Fibroblast of skin of right biceps (primary cell): ENCODE data around the gene PLPPR5.
A peak's percentile ranks its signal among the peaks of the same experiment; 100 is the strongest.
"Not testable (repeated sequence)": the region's sequence is repeated elsewhere in the genome, so short reads cannot be mapped to it uniquely, and the experiment has no call there.

ENCODE experiments used
- DNase-seq: peaks from one replicate; pipeline ENCODE4 v3.0.0-alpha.2; 2013

The PLPPR5 gene, protein sequence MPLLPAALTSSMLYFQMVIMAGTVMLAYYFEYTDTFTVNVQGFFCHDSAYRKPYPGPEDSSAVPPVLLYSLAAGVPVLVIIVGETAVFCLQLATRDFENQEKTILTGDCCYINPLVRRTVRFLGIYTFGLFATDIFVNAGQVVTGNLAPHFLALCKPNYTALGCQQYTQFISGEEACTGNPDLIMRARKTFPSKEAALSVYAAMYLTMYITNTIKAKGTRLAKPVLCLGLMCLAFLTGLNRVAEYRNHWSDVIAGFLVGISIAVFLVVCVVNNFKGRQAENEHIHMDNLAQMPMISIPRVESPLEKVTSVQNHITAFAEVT

GRCh38 chr1:99004861-99005442 lies at the start of gene PLPPR5:
Gene PLPPR5, minus strand, starts transcription at chr1:99004861. Its CDS starts 190 bp downstream, at chr1:99004671.
- DNase-seq: peak; percentile 11

DNA sequence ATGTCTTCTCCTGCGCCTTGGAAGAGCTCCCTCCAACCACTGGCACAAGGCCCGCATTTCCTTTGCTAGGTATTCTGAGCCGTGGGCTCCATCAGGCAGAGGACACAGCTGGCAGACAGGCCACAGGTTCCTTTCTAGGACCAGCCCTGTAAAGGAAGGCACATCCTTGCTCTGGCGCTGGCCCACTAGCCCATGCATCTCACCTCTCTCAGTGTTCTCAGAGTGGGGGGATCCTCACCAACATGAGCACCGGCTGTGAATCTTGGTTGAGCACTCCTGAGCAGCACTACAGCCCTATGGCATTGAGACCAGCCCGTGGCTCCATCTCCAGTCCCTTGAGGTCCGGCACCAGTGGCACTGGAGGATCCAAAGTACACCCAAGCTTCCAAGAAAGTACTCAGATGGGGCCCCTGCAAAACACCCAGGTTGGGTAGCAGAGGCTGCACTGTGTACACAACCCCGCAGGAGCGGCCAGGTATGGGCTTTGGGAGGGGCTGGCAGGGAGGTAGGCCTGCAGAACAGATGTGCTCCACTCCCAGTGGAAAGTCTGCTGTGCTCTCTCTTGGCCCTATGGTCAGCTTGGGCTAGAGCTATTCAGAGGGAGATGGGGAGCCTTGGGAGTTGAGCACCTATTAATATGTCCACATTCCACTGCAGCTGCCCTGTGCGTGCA lies 47.1 kb upstream of the PLPPR5 start:
- DNase-seq: no peak

- DNase-seq: no peak
Measured at GRCh38 chr1:99049745-99050144, 45.1 kb upstream of the PLPPR5 start.

DNA sequence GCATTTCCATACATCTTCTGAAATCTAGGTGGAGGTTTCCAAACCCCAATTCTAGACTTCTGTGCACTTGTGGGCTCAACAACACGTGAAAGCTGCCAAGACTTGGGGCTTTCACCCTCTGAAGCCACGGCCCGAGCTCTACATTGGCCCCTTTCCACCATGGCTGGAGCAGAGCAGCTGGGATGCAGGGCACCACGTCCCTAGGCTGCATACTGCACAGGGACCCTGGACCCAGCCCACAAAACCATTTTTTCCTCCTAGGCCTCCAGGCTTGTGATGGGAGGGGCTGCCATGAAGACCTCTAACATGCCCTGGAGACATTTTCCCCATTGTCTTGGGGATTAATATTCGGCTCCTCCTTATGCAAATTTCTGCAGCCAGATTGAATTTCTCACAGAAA lies 32.1 kb upstream of the PLPPR5 start:
- not testable (repeated sequence) for DNase-seq

DNA sequence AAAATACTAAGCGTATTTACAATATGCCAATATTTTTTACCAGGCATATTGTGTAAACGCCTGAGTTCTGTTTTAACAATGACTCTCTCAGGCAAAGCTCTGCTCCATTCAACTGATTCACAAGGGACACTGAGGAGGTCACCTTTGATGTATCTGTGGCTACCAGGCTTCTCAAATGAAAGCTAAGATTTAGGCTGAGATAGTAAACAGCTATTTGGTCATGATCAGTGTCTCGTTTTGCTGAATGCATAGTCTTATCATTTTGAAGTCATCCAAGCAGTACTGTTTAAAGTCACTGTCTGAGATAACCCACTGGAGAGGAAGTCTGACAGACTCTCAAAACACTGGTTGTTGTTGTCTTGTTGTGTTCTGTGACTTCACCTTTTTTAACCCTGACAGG lies 13.7 kb upstream of the PLPPR5 start:
- DNase-seq: no peak

GRCh38 chr1:99017655-99018054 lies 13.0 kb upstream of the PLPPR5 start:
- no peak for DNase-seq

DNA sequence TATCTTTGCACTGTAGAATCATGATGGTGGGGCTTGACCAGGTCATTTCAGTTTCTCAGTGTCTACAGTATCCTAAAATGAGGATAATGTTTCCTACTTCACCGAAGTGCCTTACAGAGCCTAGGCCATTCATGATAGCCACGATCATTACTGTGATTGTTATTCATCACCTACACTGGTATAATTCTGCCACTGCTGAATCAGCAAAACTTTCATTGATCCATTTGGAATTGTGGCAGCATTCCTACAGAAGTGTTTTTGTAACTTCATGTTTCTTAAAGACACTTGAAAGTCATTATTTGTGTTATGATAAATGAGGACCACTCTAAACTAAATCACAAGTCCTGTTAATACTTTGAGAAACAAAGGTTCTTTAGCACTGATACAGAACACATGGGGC lies 6.0 kb upstream of the PLPPR5 start:
- DNase-seq: no peak

GRCh38 chr1:99007366-99007765 lies 2.7 kb upstream of the PLPPR5 start:
- no peak for DNase-seq

- no peak for DNase-seq
Measured at GRCh38 chr1:99005537-99005942, 879 bp upstream of the PLPPR5 start.

DNA sequence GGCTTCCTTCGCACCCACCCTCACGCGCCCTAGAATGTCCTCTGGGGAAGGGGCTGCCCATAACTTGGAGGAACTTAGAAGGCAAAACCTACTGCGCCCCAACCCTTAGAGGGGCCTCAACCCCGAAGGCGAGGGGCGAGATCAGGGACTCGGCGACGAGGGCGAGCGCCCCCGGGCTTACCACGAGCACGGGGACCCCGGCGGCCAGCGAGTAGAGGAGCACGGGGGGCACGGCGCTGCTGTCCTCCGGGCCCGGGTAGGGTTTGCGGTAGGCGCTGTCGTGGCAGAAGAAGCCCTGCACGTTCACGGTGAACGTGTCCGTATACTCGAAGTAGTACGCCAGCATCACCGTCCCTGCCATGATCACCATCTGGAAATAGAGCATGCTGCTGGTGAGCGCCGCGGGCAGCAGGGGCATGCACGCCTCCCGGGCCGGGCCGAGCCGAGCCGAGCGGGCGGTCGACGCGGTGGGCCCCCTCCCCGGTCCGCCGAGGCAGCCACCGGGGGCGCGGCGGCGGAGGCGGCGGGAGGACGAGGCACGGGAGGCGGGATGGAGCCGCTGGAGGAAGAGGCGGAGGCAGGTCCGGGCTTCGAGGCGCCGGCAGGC lies 304 bp downstream of the PLPPR5 start:
- DNase-seq: peak; percentile 29

DNA sequence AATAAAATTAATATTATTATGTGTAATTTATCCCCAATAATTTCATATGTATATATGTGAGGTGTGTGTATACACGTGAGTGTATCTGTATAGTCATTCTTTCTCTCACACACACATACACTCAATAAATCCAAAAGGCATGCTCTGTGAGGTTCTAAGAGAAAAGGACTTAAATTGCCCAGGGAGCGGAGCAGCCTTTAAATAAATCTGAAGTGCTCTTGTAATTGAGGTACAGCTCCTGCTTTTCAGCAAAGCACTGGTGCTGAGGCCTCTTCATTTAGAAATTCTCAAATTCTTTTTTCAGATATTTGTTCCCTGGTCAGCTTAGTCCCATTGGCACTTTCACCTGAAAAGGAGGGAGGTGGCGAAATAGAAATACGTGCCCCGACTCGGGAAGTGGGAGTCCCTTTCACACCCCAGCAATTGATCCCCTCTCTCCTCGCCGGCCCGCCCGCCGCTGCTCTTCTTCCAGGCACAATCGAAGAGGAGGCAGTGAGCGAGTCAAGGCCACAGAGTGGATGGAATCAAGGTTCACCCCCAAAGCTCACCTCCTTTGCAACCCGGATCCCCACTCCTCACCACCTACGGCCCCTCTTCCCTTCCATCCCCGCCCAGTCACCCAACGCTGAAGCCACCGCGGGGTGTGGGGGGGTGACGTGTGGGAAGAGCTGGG lies 944 bp downstream of the PLPPR5 start:
- no peak for DNase-seq

- no peak for DNase-seq
Measured at GRCh38 chr1:98992844-98993243, 11.8 kb downstream of the PLPPR5 start.

DNA sequence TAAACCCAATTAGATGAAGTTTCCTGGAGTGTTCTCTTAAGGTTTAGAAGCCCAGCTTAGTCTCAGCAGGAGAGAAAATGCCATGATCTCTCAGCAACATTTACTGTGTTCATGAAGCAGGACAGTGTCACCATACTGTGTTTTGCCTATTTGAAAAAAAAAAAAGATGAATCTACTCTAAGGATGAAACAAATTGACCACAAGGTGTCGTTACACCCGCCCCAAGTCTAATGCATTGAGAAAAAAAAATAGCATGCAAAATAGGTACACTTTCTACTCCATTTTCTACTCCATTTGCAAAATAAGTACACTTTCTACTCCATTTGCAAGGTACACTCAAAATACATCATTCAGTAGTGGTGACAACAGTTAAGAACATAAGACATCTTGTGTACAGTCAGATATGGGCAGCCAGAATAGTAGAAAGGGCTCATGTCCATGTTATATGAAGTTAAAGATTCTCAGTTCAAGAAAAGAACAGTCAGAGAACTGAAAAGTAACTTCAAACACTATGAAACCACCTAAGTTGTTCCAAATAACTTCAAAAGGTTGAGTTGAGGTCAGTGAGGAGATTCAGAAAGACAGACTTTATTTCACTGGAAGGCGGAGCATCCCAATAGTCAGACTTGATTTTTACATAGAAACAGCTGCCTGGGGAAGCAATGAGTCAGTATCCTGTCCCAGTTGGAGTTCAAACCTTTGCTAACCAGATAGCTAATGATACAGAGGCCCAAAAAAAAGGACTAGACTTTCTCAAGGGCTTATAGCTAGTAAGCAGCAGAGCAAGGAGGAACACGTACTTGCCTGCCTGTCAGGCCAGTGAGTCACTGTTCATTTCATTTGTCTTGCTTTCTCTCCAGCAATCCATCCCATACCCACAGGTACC lies 13.3 kb downstream of the PLPPR5 start:
- peak; percentile 92 for DNase-seq

- no peak for DNase-seq
Measured at GRCh38 chr1:98989556-98989907, 15.1 kb downstream of the PLPPR5 start.

DNA sequence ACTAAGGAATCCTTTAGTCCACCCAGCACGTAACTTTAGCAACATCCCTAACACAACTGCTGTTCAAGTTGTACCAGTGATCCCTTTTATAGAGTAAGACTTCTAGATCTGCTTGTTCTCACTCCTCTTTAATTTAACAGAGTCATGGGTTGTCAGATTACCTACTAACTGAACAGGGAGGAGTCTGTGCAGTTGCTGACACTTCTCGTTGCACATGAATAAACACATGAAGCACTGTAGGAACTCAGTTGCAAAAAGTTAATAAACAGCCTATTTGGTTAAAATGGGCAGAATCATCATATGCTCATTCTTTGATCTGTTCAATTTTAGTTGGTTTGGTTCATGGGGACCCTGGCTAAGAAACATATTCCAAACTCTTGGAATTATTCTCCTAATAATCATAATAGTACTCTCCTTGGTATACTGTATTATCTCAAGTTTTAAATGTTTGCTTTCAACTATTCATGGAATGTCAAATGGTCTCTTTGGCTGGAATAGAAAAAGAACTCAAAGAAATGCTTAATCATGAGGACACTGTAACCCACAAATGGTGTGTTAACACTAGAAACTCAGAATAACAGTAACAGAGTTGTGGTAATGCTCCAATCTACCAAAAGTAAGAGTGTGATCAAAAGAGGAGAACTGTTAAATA lies 15.6 kb downstream of the PLPPR5 start:
- peak; percentile 44 for DNase-seq

- no peak for DNase-seq
Measured at GRCh38 chr1:98985687-98986086, 19.0 kb downstream of the PLPPR5 start.

GRCh38 chr1:98981917-98982513 lies 22.6 kb downstream of the PLPPR5 start:
- DNase-seq: peak; percentile 78

GRCh38 chr1:98979463-98979862 lies 25.2 kb downstream of the PLPPR5 start:
- no peak for DNase-seq

DNA sequence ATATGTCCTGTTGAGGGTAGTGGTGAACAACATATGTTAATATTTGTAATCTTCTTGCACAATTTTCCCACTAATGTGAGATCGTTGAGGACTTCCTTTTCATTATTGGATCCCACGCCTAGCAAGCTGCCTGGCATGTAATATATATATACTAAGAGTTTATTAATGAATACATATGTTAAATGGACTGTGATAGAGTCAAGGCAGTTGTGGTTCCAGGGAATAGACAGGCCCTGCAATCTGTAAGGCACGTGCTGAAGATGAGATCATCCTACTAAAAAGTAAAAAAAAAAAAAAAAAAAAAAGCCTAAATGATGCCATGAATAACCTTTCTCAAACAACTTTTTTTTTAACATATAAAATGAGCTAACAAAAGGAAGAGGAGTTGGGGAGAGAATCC lies 28.9 kb downstream of the PLPPR5 start:
- DNase-seq: peak; percentile 27

GRCh38 chr1:98975113-98975512 lies 29.5 kb downstream of the PLPPR5 start:
- DNase-seq: peak; percentile 37

DNA sequence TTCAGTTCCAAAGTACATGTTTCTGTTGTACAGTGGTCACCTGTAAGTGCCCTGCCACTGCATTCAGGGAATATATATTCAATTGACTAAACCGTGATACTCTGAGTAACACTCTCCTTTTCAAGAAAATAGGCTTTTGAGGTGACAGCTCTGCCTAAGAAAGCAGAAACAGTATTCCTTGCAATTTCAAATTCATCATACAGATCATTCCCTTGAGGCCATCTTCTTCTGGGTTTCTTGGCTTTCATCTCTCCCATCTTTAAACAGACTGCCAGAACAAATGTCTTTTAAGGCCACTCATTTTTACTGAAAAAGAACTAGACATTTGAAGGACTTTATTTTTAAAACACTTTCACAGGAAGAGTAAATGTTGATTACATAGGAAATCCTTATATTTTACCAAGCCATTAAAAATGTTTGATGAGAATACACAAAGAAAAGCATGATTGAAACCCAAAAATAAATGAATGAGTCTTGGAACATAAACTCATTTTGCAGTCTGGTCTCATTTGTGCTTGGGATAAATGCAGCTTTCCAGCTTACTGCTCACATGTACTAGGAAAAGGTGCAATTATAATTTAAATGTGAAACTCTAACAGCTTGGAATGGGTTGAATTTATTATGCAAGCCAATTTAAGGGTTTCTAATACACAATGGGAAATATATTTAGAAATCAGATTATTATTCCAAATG lies 34.7 kb downstream of the PLPPR5 start:
- no peak for DNase-seq
